ENCODE results near the gene AKR1D1.

- TF ChIP-seq CTCF (conservative IDR thresholded peaks at IDR 0.05 in 1 of 2, IDR thresholded peaks at IDR 0.05 in 1 of 2; ENCODE audit: low read depth in 1 of 2, low read length in 2 of 2) (no peak), EZH2 (IDR thresholded peaks at IDR 0.05; ENCODE audit: low read length, missing control alignments) (no peak)
These were observed 909 bp upstream of the AKR1D1 start for GRCh38 chr7:138075350-138075749.
